HG02759 (cell line): Measurements from ENCODE around the gene ABCA7.

Source experiments
- ATAC-seq: cut with Tn5 transposase; IDR thresholded peaks from one replicate; pipeline ENCODE4 v1.9.1; 2021; ENCODE audit warnings: mild to moderate bottlenecking, moderate library complexity; ENCODE audit not compliant: unreplicated experiment

ABCA7 gene

GRCh38 chr19:1040476-1041271 lies 767 bp downstream of the ABCA7 start:
- ATAC-seq = peak; percentile 36

- no peak for ATAC-seq
Measured at GRCh38 chr19:1041272-1041834, 1.4 kb downstream of the ABCA7 start.

GRCh38 chr19:1041835-1042685 lies 2.2 kb downstream of the ABCA7 start:
- ATAC-seq = no peak

DNA sequence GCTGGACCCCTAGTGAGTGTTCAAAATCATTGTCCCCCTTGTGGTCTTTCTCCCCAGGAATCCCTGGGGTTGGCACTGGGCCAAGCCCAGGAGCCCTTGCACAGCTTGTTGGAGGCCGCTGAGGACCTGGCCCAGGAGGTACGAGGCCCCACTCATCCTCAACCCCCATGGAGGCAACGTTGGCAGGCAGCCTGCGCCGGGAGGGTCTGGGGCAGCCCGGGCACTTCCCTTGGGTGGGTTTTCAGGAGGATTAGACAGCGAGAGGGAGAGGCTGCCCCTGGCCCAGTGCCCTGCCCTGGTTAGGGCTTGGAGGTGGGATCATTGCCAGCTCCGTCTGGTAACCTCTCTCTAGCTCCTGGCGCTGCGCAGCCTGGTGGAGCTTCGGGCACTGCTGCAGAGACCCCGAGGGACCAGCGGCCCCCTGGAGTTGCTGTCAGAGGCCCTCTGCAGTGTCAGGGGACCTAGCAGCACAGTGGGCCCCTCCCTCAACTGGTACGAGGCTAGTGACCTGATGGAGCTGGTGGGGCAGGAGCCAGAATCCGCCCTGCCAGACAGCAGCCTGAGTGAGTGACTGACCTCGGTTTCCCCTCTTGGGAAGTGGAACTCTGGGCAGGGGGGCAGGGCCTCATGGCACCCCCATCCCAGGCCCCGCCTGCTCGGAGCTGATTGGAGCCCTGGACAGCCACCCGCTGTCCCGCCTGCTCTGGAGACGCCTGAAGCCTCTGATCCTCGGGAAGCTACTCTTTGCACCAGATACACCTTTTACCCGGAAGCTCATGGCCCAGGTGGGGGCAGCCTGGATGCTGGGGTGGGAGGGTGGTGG lies 3.0 kb downstream of the ABCA7 start:
- no peak for ATAC-seq

- no peak for ATAC-seq
Measured at GRCh38 chr19:1045247-1045603, 5.3 kb downstream of the ABCA7 start.

DNA sequence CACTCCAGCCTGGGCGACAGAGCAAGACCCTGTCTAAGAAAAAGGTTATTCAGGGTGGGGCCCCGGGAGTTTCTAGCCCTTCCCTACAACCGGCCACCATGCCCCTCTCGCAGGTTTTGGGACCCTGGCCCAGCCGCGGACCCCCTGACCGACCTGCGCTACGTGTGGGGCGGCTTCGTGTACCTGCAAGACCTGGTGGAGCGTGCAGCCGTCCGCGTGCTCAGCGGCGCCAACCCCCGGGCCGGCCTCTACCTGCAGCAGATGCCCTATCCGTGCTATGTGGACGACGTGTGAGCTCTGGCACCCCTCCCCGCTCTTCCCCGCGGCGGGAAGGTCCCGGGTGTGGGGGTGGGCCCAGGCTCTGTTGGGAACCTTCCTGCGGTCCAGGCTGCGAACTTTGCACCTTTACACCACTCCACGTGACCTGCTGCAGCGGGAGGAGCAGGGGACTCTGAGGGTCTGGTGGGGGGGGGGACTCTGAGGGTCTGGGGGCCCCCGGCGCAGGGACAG lies 6.3 kb downstream of the ABCA7 start:
- ATAC-seq = no peak

DNA sequence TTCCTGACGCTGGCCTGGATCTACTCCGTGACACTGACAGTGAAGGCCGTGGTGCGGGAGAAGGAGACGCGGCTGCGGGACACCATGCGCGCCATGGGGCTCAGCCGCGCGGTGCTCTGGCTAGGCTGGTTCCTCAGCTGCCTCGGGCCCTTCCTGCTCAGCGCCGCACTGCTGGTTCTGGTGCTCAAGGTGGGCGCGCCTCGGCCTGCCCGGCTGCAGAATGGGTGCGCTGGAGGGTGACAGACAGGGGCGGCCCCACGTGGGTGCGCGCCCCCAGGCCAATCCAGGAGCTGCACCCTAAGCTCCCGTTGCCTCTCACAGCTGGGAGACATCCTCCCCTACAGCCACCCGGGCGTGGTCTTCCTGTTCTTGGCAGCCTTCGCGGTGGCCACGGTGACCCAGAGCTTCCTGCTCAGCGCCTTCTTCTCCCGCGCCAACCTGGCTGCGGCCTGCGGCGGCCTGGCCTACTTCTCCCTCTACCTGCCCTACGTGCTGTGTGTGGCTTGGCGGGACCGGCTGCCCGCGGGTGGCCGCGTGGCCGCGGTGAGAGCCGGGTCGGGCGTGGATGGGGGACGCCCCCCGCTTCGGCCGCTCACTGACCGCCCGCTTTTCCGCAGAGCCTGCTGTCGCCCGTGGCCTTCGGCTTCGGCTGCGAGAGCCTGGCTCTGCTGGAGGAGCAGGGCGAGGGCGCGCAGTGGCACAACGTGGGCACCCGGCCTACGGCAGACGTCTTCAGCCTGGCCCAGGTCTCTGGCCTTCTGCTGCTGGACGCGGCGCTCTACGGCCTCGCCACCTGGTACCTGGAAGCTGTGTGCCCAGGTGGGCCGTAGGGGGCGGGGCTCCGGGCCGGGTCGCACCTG lies 7.2 kb downstream of the ABCA7 start:
- ATAC-seq = no peak

GRCh38 chr19:1047696-1048147 lies 7.8 kb downstream of the ABCA7 start:
- ATAC-seq = no peak

- no peak for ATAC-seq
Measured at GRCh38 chr19:1049106-1049505, 9.2 kb downstream of the ABCA7 start.

GRCh38 chr19:1049800-1050199 lies 9.9 kb downstream of the ABCA7 start:
- ATAC-seq = no peak

DNA sequence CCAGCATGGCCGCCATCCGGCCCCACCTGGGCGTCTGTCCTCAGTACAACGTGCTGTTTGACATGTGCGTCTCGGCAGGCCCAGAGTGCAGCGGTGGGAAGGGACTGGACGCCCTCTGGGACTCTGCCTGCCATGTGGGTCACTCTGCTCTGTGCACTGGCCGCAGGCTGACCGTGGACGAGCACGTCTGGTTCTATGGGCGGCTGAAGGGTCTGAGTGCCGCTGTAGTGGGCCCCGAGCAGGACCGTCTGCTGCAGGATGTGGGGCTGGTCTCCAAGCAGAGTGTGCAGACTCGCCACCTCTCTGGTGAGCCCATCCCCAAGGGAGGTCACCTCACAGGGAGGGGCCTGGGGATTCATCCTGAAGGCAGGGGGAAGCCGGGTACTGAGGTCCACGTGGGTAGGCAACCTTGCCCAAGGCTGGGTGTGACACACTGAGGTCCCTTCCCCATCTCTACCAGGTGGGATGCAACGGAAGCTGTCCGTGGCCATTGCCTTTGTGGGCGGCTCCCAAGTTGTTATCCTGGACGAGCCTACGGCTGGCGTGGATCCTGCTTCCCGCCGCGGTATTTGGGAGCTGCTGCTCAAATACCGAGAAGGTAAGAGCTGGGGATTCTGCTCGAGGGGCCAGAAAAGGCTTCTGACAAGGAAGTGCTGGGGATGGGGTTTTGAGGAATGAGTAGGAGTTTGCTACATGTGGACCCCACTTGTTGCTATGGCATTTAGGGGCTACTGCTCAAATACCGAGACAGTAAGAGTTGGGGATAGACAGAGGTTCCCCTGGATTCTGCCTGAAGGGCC lies 11.3 kb downstream of the ABCA7 start:
- ATAC-seq = no peak

DNA sequence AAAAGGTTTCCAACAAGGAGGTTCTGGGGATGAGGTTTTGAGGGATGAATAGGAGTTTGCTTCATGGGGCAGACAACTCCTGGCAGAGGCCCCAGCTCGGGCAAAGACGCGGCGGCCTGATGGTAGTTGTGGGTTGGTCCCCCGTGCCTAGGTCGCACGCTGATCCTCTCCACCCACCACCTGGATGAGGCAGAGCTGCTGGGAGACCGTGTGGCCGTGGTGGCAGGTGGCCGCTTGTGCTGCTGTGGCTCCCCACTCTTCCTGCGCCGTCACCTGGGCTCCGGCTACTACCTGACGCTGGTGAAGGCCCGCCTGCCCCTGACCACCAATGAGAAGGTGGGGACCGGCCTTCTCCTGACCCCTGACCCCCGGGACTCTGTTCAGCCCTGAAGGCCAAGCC lies 11.9 kb downstream of the ABCA7 start:
- no peak for ATAC-seq

- no peak for ATAC-seq
Measured at GRCh38 chr19:1052349-1052975, 12.6 kb downstream of the ABCA7 start.

GRCh38 chr19:1053176-1054101 lies 13.5 kb downstream of the ABCA7 start:
- ATAC-seq = no peak

- ATAC-seq = no peak
Measured at GRCh38 chr19:1054102-1055027, 14.5 kb downstream of the ABCA7 start.

GRCh38 chr19:1055028-1055425 lies 15.1 kb downstream of the ABCA7 start:
- no peak for ATAC-seq
